ENCODE measurements around the gene NCLN. TPM values are rescaled to one million over a fixed set of nuclear protein-coding genes. Genes with fewer than 3 reads are reported as not detected.
"Not testable (repeated sequence)": the region's sequence is repeated elsewhere in the genome, so short reads cannot be mapped to it uniquely, and the experiment has no call there.

NCLN gene
- total RNA-seq, 1 donor from 2014 or later = 44.9 TPM

GRCh38 chr19:3225169-3225485, 39.4 kb downstream of the NCLN start:
- DNase-seq (ENCODE audit: low spot score) = no peak

GRCh38 chr19:3225677-3226093, 40.0 kb downstream of the NCLN start:
- DNase-seq (ENCODE audit: low spot score) = no peak

GRCh38 chr19:3227054-3227626, 41.4 kb downstream of the NCLN start:
- DNase-seq (ENCODE audit: low spot score) = no peak

GRCh38 chr19:3229346-3229743, 43.6 kb downstream of the NCLN start:
- DNase-seq (ENCODE audit: low spot score) = no peak

- no peak for DNase-seq (ENCODE audit: low spot score)
Measured at GRCh38 chr19:3229888-3230496, 44.3 kb downstream of the NCLN start.

- no peak for DNase-seq (ENCODE audit: low spot score)
Measured at GRCh38 chr19:3231288-3231687, 45.6 kb downstream of the NCLN start.

- DNase-seq (ENCODE audit: low spot score) = no peak
Measured at GRCh38 chr19:3233116-3233515, 47.4 kb downstream of the NCLN start.

- no peak for DNase-seq (ENCODE audit: low spot score)
Measured at GRCh38 chr19:3233831-3234230, 48.1 kb downstream of the NCLN start.

- no peak for DNase-seq (ENCODE audit: low spot score)
Measured at GRCh38 chr19:3234800-3235199, 49.1 kb downstream of the NCLN start.

GRCh38 chr19:3235604-3236003, 49.9 kb downstream of the NCLN start:
- DNase-seq (ENCODE audit: low spot score) = not testable (repeated sequence)

- DNase-seq (ENCODE audit: low spot score) = no peak
Measured at GRCh38 chr19:3236272-3236671, 50.5 kb downstream of the NCLN start.

GRCh38 chr19:3238066-3238561, 52.4 kb downstream of the NCLN start:
- DNase-seq (ENCODE audit: low spot score) = no peak

- DNase-seq (ENCODE audit: low spot score) = no peak
Measured at GRCh38 chr19:3239367-3239766, 53.6 kb downstream of the NCLN start.

GRCh38 chr19:3243819-3244700, 58.3 kb downstream of the NCLN start:
- DNase-seq (ENCODE audit: low spot score) = peak; percentile 42

GRCh38 chr19:3245050-3245449, 59.3 kb downstream of the NCLN start:
- no peak for DNase-seq (ENCODE audit: low spot score)

GRCh38 chr19:3248728-3249326, 63.1 kb downstream of the NCLN start:
- no peak for DNase-seq (ENCODE audit: low spot score)

GRCh38 chr19:3249408-3249807, 63.7 kb downstream of the NCLN start:
- DNase-seq (ENCODE audit: low spot score) = no peak

GRCh38 chr19:3250675-3251074, 64.9 kb downstream of the NCLN start:
- no peak for DNase-seq (ENCODE audit: low spot score)

- DNase-seq (ENCODE audit: low spot score) = no peak
Measured at GRCh38 chr19:3251229-3251628, 65.5 kb downstream of the NCLN start.

- DNase-seq (ENCODE audit: low spot score) = no peak
Measured at GRCh38 chr19:3252650-3253049, 66.9 kb downstream of the NCLN start.

- no peak for DNase-seq (ENCODE audit: low spot score)
Measured at GRCh38 chr19:3253270-3253669, 67.5 kb downstream of the NCLN start.

GRCh38 chr19:3254520-3254919, 68.8 kb downstream of the NCLN start:
- no peak for DNase-seq (ENCODE audit: low spot score)

- no peak for DNase-seq (ENCODE audit: low spot score)
Measured at GRCh38 chr19:3257071-3257470, 71.3 kb downstream of the NCLN start.

All from mucosa of gallbladder (tissue), 1 donor.